ENCODE data around the gene IL17RC. TPM values are rescaled to one million over a fixed set of nuclear protein-coding genes. Genes with fewer than 3 reads are reported as not detected.

IL17RC gene
- total and polyA plus RNA-seq, 2 of the 8 experiments (the other 6 are each of a cell fraction or from before 2014, with no cell fraction given) = 11.8 to 13.0 TPM

DNA sequence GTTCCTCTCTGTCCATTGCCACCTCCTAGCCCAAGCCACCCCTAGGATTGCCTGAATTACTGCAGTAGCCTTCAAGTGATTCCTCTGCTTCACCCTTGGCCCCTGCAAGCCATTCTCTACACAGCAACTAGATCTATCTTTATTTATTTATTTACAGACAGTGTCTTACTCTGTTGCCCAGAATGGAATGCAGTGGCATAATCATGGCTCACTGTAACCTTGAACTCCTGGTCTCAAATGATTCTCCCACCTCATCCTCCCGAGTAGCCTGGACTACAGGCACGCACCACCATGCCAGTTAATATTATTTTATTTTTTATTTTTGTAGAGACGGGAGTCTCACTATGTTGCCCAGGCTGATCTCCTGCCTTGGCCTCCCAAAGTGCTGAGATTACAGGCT, 28.4 kb upstream of the IL17RC start:
- Histone ChIP-seq H4K8ac (ENCODE audit: extremely low read depth, insufficient read depth, low read length) (no peak overlapping the region), H2BK15ac (ENCODE audit: low read length) (no peak overlapping the region), H3K23me2 (ENCODE audit: low read depth, low read length) (0 out of 2 replicates have a peak, but pooled peaks cover 2% of the 10 kb centered on the region), H3K23ac (ENCODE audit: insufficient read length) (no peak overlapping the region), H4K20me1 (replicated peaks in 1 of 2; ENCODE audit: control insufficient read depth in 1 of 2, insufficient read depth in 2 of 2, low read length in 2 of 2) (peaks cover 1 to 4% of the 10 kb centered on the region in 2 experiments), H3K27me3 (replicated peaks in 1 of 4; ENCODE audit: control insufficient read depth in 3 of 4, extremely low read depth in 1 of 4, insufficient read depth in 3 of 4, low read length in 3 of 4) (no peaks in the 10 kb centered on the region), H3K18ac (ENCODE audit: extremely low read depth, low read length) (no peak overlapping the region), H3K4ac (replicated peaks; ENCODE audit: insufficient read length, low read depth, low read length) (no peak overlapping the region), H4K5ac (ENCODE audit: insufficient read length, low read depth, low read length) (no peak overlapping the region), H3K9me3 (ENCODE audit: insufficient read depth in 2 of 2, low read depth in 1 of 2, low read length in 1 of 2) (no peaks in the 10 kb centered on the region), H3K4me1 (replicated peaks in 1 of 4; ENCODE audit: control insufficient read depth in 3 of 4, insufficient read depth in 4 of 4, low read length in 3 of 4) (peaks cover 0 to 2% (median 0%) of the 10 kb centered on the region in 4 experiments; a peak in 1 of 7 replicates), H3K79me1 (ENCODE audit: low read depth, low read length) (no peaks in the 10 kb centered on the region), H3K36me3 (ENCODE audit: control insufficient read depth in 2 of 4, insufficient read depth in 4 of 4, low read length in 3 of 4) (peaks cover 7 to 14% (median 9%) of the 10 kb centered on the region in 4 experiments; a peak in 7 of 8 replicates), H3K14ac (ENCODE audit: insufficient read length) (no peak overlapping the region), H2BK5ac (ENCODE audit: low read depth, low read length) (no peak overlapping the region), H2BK20ac (ENCODE audit: low read length) (no peak overlapping the region), H3K4me3 (ENCODE audit: extremely low read depth in 1 of 4, insufficient read depth in 2 of 4, low read depth in 3 of 4, low read length in 4 of 4) (no peak overlapping the region), H3K79me2 (ENCODE audit: control insufficient read depth in 1 of 2, insufficient read depth in 2 of 2, low read length in 2 of 2) (peaks cover 0 to 19% of the 10 kb centered on the region in 2 experiments; a peak in 2 of 4 replicates), H2AK5ac (ENCODE audit: low read depth, low read length) (no peak overlapping the region), H2BK120ac (replicated peaks; ENCODE audit: low read depth, low read length) (no peak overlapping the region), H2BK12ac (ENCODE audit: low read depth, low read length) (no peak overlapping the region), H4K91ac (replicated peaks; ENCODE audit: insufficient read length, low read length) (no peak overlapping the region), H3K27ac (ENCODE audit: low read depth, low read length) (no peak overlapping the region), H3K4me2 (ENCODE audit: insufficient read depth in 1 of 2, low read depth in 2 of 2, low read length in 2 of 2) (no peak overlapping the region), H3K9ac (replicated peaks in 1 of 4; ENCODE audit: extremely low read depth in 1 of 4, low read depth in 3 of 4, low read length in 3 of 4) (no peak overlapping the region), H3K56ac (replicated peaks; ENCODE audit: insufficient read length, low read depth, low read length) (no peak overlapping the region), H2AFZ (ENCODE audit: low read length) (no peak overlapping the region)
- no peak for TF ChIP-seq KDM1A (IDR thresholded peaks at IDR 0.05; ENCODE audit: borderline replicate concordance, low read length)
- TF ChIP-seq KDM4A (IDR thresholded peaks at IDR 0.05; ENCODE audit: low read depth, low read length, severe bottlenecking) = no peak
- no peak for TF ChIP-seq CBX8 (IDR thresholded peaks at IDR 0.05; ENCODE audit: borderline replicate concordance, low read depth, low read length)
- TF ChIP-seq MAFK (IDR thresholded peaks at IDR 0.05; ENCODE audit: low read depth, low read length) = no peak
- TF ChIP-seq POLR2AphosphoS5 (IDR thresholded peaks at IDR 0.05; ENCODE audit: low read depth, low read length) = no peak
- no peak for TF ChIP-seq SIX5 (IDR thresholded peaks at IDR 0.05; ENCODE audit: low read depth, low read length)
- no peak for TF ChIP-seq KDM5A (IDR thresholded peaks at IDR 0.05; ENCODE audit: low read length)
- CTCF ChIA-PET (ENCODE audit: partially characterized antibody) = interaction anchor here (0.9 to 2.1 kb wide), 3 partner anchors 12 to 58 kb away, joined by 3 to 10 read pairs (median 3); no protein-coding TSS in a partner anchor
- FAIRE-seq (no peak), DNase-seq (ENCODE audit: low read depth in 1 of 2, low spot score in 2 of 2) (no peak)
- POLR2A ChIA-PET (ENCODE audit: partially characterized antibody) = interaction anchor here (1.7 to 1.8 kb wide), 2 partner anchors 12 to 13 kb away, joined by 4 to 5 read pairs; partner anchors contain the start of gene IL17RE
- WGBS, 2 experiments (ENCODE audit: extremely low coverage in 1 of 2, insufficient coverage in 1 of 2, insufficient read length in 1 of 2, insufficient replicate concordance in 2 of 2, low coverage in 1 of 2, low lambda C conversion rate in 2 of 2, missing lambda C conversion rate in 1 of 2) = 100% methylated on average over 3 of the region's 3 CpGs; no CpG with 5 or more reads in 1 of the 2 experiments
